ENCODE data around the gene MTMR3. TPM values are rescaled to one million over a fixed set of nuclear protein-coding genes. Genes with fewer than 3 reads are reported as not detected.
"Not testable (repeated sequence)": the region's sequence is repeated elsewhere in the genome, so short reads cannot be mapped to it uniquely, and the experiment has no call there.

MTMR3 gene
- polyA plus RNA-seq, 2 of the 4 experiments (the other 2 are of a cell fraction), result 7.4 to 18.8 TPM

- 81% methylated on average over 17 of the region's 18 CpGs for WGBS (ENCODE audit: missing lambda C conversion rate)
- POLR2A ChIA-PET, result interaction anchor here (1.2 to 1.7 kb wide), 2 partner anchors 16 to 23 kb away, joined by 3 to 8 read pairs; no protein-coding TSS in a partner anchor
- not testable (repeated sequence) for FAIRE-seq; H3K27ac ChIP-seq; ATAC-seq; DNase-seq (ENCODE audit: low read depth in 1 of 2, low spot score in 1 of 2); H3K9me3 ChIP-seq
- Histone ChIP-seq H3K4me2 (peak overlapping the region; percentile 87), H3K4me3 (peak overlapping the region; percentile 85), H3K4me1 (peaks cover 17% of the 10 kb centered on the region; the same call in 2 of the 3 replicates)
- CTCF ChIA-PET, result interaction anchor here (1.0 to 1.9 kb wide), 4 partner anchors 34 to 200 kb away, joined by 3 to 7 read pairs (median 4); no protein-coding TSS in a partner anchor
These were observed 46.1 kb upstream of the MTMR3 start for GRCh38 chr22:29836791-29837370.

- ATAC-seq, result peak; percentile 95 to 98
- WGBS (ENCODE audit: missing lambda C conversion rate), result 6% methylated on average over 10 of the region's 54 CpGs
- peak within 1 kb of the TSS; percentile 85 to 88 for H3K27ac ChIP-seq
These were observed 45.0 kb upstream of the MTMR3 start, which contains the start of gene ASCC2 for GRCh38 chr22:29837741-29838598. ASCC2 (minus strand) TSS chr22:29838274; CDS start chr22:29832325, 5,949 bp downstream.

GRCh38 chr22:29838599-29838956 lies 44.4 kb upstream of the MTMR3 start:
- peak overlapping the region; percentile 85 for H3K4me3 ChIP-seq
- H3K9me3 ChIP-seq, result no peaks in the 10 kb centered on the region
- ATAC-seq, result peak; percentile 4 to 14; a peak in 2 of 6 replicates
- TF ChIP-seq USF2 (IDR thresholded peaks at IDR 0.05) (no peak), NFE2L2 (conservative IDR thresholded peaks at IDR 0.05; ENCODE audit: low read length) (no peak), HES2 (IDR thresholded peaks at IDR 0.05) (no peak), ATOH8 (CRISPR knock-in tag; IDR thresholded peaks at IDR 0.05; ENCODE audit: low read depth) (no peak), E2F6 (IDR thresholded peaks at IDR 0.05; ENCODE audit: borderline replicate concordance, low read depth) (no peak), KDM1A (IDR thresholded peaks at IDR 0.05; ENCODE audit: low read depth) (no peak), GATA3 (IDR thresholded peaks at IDR 0.05; ENCODE audit: borderline replicate concordance) (no peak), RARB (CRISPR knock-in tag; IDR thresholded peaks at IDR 0.05) (no peak), FOXS1 (CRISPR knock-in tag; IDR thresholded peaks at IDR 0.05) (no peak), EHMT2 (IDR thresholded peaks at IDR 0.05; ENCODE audit: low read depth) (no peak), POLR2AphosphoS2 (conservative IDR thresholded peaks at IDR 0.05; ENCODE audit: low read length) (no peak), MYC (IDR thresholded peaks at IDR 0.05; ENCODE audit: borderline replicate concordance, low read length) (no peak), BCL3 (IDR thresholded peaks at IDR 0.05) (no peak)
- peak overlapping the region; percentile 95 for H3K4me2 ChIP-seq
- peaks cover 33% of the 10 kb centered on the region for H3K4me1 ChIP-seq
- peak overlapping the region; percentile 85 to 88 for H3K27ac ChIP-seq
- no peak for FAIRE-seq
- ChIA-PET CTCF (interaction anchor here (0.8 kb wide), 1 partner anchor 137 kb away, joined by 3 read pairs; no protein-coding TSS in a partner anchor), POLR2A (interaction anchor here (1.0 to 1.7 kb wide), 3 partner anchors 17 to 72 kb away, joined by 3 to 8 read pairs (median 4); partner anchors contain the start of genes UQCR10 and ZMAT5)
- 24% methylated on average over 5 of the region's 5 CpGs for WGBS (ENCODE audit: missing lambda C conversion rate)
- no peak for DNase-seq (ENCODE audit: low read depth in 1 of 2, low spot score in 1 of 2)

More at GRCh38 chr22:29837741-29838598, 45.0 kb upstream of the MTMR3 start, which contains the start of gene ASCC2:
- H3K4me3 ChIP-seq, result peak within 1 kb of the TSS; percentile 85
- no peaks in the 10 kb centered on the region for H3K9me3 ChIP-seq
- peak; percentile 91 to 97 for DNase-seq (ENCODE audit: low read depth in 1 of 2, low spot score in 1 of 2)
- no peak for FAIRE-seq
- H3K4me1 ChIP-seq, result peaks cover 27% of the 10 kb centered on the region
- CTCF ChIA-PET, result interaction anchor here (0.6 to 1.9 kb wide), 6 partner anchors 33 to 494 kb away, joined by 3 to 7 read pairs (median 4); no protein-coding TSS in a partner anchor
- POLR2A ChIA-PET, result interaction anchor here (0.6 to 1.7 kb wide), 5 partner anchors 17 to 132 kb away, joined by 3 to 8 read pairs (median 3); partner anchors contain the start of genes UQCR10 and ZMAT5
- peak within 1 kb of the TSS; percentile 95 for H3K4me2 ChIP-seq
- TF ChIP-seq MAX (IDR thresholded peaks at IDR 0.05), result peak; percentile 42; the same call in 1 of the 2 replicates
- no peak for TF ChIP-seq FOXS1 (CRISPR knock-in tag; IDR thresholded peaks at IDR 0.05)
- peak; percentile 52; the same call in 1 of the 2 replicates for TF ChIP-seq USF2 (IDR thresholded peaks at IDR 0.05)
- no peak for TF ChIP-seq ZNF302 (CRISPR knock-in tag; IDR thresholded peaks at IDR 0.05)
- TF ChIP-seq POLR2A (IDR thresholded peaks at IDR 0.05; ENCODE audit: low read length), result peak; percentile 45
- TF ChIP-seq JUN (IDR thresholded peaks at IDR 0.05), result peak in 1 of 2 experiments; percentile 50; a peak in 2 of 5 replicates
- TF ChIP-seq JUNB (IDR thresholded peaks at IDR 0.05), result no peak
- TF ChIP-seq PHF8 (IDR thresholded peaks at IDR 0.05; ENCODE audit: borderline replicate concordance, low read depth), result peak; percentile 27; the same call in 1 of the 2 replicates

Data from A549 (cell line).